OCI-M2 (cell line): ENCODE data around the gene FAM53C.
A peak's percentile ranks its signal among the peaks of the same experiment; 100 is the strongest.
"Not testable (repeated sequence)": the region's sequence is repeated elsewhere in the genome, so short reads cannot be mapped to it uniquely, and the experiment has no call there.

Experiments used
- DNase-seq: peaks from one replicate; lab custom pipeline; 2025; ENCODE audit not compliant: unreplicated experiment; lab: John Stamatoyannopoulos, UW

Gene FAM53C

DNA sequence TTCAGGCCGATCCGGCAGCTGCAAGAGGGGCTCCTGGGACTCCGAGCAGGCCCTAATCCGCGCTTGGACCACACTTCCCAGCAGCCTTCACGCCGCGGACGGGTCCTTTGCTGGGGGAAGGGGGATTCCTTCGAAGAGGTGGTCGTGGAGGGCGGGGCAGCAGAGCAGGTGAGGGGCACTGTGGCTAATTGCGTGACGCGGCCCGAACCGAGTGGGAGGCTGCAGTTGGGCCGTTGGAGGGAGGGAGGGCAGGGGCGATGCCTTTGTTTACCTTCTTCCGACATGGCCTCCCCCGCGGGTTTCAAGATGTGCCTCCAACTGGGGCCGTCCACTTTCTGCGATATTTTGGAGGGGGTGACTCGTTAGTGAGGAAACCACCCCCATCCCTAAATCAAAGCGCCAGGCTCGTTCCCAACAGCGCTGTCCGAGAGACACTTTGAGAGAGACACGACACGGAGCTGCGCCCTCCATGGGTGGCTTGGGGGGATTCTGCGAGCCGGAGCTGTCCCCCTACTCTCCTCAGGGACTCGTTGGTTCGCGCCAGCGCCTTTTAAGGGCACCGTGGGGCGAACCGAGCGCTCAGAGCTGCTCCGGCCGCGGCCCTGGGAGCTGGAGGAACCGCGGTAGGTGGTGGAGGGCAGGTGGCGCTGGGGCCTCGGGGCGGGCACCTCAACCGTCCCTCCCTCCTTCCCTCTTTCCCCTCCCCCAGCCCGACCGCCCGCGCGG lies at the start of gene FAM53C:
TSS of gene FAM53C (plus strand) at position 582 of the 726 bp plus-strand sequence. CDS start 3,070 bp downstream, outside the sequence.
- peak; percentile 93 for DNase-seq

DNA sequence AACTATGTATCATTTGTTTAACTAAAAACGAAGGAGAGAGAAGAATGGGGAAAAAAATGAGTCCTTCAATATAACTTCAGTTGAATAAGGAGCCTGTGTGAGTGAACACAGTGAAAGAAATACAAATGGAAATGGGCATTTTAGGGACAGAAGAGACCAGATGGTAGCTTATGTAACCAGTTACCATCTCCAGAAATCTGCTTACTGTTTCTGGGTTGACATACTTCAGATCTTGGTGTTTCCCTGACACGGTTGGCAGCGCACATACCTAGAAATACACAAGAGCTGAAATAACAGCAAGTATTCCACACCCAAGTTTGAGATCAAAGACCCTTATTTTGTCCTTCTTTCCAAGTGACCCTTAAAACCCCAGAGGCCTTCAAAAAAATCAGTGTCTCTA lies 48.8 kb upstream of the FAM53C start:
- DNase-seq = no peak

DNA sequence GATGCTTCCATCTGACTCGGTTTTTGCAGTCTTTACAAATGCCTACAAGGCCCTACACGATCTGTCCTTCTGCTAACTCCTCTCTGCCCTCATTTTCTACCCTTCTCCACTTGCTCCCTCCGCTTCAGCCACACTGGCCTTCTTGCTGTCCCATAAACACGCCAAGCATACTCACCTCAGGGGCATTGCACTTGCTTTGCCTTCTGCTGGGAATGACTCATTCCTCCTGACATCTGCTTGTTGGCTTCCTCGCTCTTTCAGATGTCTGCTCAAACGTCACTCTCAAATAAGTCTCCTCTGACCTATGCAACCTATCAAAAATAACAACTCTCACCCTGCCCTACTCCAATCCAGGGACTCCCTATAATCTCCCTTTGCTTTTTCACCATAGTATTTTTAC lies 34.7 kb upstream of the FAM53C start:
- DNase-seq = no peak

DNA sequence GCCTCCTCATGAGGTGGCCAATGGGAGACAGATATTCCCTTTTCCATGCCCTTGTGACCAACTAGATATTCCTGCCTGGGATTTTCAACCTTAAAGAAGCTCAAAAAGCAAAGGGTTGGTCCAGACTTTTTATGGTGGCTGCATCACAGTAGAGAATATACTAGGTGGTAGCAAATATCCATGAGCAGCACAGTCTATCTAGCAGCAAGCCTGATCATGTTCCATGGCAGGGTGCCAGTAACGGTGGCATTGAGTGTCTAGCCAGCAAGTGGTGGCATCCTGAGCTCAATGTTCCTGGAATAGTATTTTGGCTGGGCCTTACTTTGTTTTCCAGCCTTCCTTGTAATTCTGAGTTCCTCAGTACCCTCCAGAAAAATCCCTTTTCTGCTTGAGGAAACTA lies 32.3 kb upstream of the FAM53C start:
- DNase-seq = no peak

DNA sequence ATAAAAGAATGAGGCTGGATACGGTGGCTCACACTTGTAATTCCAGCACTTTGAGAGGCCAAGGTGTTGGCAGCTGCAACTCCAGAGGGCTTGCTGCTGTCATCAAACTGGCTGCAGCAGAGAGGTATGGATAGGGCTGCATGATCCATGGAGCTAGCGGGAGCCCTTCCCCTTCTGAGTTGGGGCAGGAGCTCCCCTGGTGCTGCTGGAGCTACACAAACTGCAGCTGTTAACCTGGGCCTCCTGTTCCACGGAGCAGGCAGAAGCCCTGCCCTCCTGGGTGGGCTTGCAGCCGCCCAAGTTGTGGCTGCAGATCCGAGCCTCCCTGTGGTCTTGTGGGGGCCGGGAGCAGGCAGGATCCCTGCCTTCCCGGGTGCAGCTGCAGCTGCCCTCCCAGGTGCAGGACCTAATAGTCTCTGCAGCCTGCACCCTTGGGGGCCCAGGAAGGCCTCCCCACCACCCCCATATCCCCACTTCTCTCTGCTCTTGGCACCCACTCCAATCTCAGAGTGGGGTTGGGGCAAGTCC lies 22.3 kb upstream of the FAM53C start:
- DNase-seq = no peak

DNA sequence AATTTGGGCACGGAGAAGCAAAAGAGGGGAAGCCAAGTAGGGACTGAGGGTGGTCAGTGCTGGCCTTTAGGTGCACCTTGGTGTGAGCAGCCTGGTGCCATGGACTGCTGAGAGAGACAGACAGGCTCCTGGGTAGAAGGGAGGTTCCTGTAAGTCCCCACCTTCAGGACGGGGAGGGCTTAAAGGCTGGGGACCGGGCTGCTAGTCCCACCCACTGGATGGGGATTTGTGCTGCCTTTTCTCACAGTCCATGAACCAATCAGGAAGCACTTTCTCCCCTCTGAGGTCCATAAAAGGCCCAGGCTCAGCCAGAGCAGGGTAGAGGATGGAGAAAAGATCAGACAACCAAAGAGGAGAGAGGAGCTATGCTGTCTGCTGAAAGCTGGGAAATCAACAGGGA lies 21.7 kb upstream of the FAM53C start:
- no peak for DNase-seq

DNA sequence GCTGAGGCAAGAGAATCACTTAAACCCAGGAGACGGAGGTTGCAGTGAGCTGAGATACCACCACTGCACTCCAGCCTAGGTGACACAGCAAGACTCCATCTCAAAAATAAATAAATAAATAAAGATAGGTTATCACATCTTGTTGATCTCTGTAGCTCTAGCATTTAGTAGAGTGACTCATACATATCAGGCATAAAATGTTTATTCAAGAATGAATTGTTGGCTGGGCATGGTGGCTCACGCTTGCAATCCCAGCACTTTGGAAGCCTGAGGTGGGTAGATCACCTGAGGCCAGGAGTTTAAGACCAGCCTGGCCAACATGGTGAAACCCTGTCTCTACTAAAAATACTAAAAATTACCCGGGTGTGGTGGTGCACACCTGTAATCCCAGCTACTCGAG lies 19.9 kb upstream of the FAM53C start:
- DNase-seq = not testable (repeated sequence)

DNA sequence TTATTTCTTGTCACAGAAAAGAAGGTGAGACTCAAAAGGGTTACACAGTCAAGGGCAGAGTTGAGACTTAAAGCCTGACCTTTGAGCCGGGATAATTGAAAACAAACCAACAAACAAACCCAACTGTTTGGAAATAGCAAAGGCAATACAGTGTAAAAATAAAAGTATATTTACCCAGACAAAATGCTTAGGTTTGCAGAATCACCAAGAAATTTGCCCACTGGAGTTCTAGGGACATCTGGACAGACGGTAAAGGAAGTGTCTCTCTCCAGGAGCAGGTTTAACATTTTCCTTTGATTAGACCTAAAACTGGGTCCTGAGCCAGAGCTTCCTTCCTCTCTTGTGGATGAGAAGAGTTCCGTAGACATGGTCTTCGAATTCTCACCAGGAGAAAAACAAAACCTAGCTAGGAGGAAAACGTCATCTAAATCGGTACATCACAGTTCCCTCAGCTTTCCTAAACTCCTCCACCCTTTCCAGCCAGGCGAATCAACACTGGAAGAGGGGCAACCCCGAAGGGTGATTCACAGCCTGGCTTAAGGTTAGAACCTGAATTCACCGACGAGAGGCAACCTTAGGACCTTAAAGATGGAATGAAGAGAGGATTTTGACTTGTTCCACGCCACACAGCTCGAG lies 7.1 kb upstream of the FAM53C start:
- no peak for DNase-seq

DNA sequence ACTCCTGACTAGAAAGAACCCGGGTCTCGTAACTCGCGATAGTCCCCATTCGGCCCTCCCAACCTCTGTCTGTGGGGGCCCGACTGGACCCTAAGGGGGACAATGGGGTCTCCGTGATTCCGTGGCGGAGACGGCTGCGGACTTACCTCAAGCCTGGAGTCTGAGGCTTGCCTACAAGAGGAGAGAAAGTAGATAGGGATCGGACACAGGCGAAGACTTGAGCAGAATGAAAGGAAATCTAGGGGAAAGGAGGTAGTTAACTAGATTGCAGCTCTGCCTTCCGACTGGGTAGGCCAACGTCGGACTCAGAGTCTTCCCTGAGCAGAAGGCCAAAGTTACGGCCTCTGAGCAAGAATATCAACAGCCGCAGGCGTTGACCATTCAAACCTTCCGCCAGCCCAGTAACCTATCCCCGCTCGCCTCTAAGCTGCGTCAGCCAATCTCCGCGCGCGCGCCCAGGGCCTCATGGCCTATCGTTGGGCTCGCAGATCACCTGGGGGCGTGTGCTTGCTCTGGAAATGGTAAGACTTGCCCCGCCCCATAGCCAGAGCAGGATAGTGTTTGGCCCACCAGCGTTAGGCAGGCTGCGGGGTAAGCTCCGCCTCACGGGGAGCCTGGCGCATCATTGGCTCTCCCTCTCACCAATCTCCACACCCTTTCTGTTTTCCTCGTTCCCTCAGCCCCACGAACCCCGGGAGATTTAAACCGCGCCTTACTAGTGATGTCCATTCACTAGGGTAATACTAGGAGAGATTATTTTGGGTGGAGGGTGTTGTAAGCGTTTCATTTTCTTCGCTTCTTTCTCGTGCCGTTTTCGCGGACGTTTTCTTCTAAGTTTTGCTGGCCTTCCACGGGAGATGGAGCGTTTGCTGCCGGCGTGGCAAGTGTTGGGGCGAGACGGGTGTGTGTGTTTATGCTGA lies 6.4 kb upstream of the FAM53C start, which contains the start of gene CDC25C:
TSS of gene CDC25C (minus strand) at position 356 of the 920 bp plus-strand sequence. CDS start 624 bp downstream, outside the sequence.
- DNase-seq = peak; percentile 78

DNA sequence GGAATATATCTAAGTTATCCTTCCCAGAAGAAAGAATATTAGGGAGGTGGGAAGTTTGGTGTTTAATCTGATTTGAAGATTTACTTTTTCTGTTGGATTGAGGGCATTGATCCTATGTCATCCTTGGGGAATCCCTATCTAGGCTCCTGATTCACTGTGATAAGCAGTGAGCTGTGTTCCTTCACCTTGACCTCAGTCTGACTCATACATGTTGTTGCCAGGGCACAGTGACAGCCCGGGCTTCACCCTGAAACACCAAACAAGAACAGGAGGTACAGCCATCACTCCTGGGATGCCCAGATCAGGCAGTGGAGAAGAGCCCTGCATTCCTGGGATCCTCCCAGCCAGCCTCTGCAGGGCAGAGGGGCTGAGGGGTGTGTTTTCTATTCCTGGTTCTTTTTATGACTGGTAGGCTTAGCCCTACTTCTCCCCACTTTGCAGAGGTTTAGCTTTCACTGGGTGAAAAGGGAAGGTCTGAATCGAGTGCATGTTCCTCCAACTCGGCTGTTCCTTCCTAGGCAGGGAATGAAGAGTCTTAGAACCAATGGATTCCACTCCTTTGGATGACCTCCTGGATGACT lies 3.1 kb upstream of the FAM53C start:
- DNase-seq = no peak

DNA sequence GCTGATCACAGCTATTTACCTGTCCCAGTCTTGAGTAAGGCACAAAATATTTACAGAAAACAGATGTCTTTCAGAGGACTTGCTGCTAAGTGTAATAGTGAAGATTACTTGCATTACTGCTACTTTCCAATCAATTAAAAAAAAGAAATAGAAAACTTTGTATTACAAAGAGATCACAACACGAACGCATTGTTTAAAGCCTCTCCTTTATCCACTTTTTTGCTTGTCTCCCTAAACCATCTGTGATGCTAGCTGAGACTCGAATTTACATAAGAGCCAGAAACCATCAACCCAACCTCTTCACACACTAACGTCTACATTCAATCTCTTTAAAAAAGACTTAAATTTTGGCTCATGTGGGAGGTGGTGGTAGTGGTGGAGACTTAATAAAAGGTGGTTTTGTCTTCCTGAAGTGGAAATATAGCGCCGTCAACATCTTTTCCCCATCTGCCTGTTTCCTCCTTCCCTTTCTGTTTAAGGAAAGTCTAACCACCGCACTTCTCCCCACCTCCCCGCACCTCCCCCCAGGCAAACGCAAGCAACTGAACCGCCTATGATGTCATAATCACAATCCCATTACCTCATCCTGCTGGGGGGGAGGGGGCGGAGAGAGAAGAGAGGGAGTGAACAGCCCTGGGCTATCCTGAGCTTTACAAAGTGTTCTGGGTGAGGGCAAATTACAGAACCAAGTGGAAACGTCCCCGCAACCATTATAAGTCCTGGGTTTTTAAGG lies 948 bp upstream of the FAM53C start:
- DNase-seq = no peak

DNA sequence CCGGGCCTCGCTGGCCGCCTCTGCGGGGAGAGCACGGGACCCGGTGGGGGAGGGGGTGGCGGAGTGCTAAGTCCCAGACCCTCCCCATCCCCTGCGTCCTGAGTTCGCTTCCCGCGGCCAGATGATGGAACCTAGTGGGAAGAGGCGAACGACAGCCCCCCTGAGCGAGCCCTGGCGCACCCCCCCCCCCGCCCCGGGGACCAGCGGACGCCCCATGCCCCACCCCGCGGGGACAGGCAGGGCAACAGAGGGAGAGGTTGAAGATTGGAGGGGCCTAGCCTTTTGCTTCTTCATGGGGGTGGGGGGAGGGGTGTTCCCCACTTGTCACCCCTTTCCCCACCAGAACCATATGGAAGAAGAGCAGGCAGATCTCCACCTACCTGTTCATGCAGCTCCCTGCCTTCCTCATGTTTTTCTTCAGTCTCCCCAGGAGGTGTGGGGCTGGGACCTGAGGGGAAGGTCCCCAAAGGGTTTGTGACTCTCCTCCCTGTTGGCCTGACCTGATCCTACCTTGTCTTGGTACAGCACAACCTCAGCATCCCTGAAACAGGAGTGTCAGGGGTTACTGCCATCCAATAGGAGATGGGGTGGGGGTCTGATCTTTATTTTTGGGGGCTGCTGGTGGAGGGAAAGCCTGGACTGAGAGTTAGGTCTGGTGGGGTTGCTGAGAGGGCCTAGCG lies 485 bp downstream of the FAM53C start:
- DNase-seq = no peak

DNA sequence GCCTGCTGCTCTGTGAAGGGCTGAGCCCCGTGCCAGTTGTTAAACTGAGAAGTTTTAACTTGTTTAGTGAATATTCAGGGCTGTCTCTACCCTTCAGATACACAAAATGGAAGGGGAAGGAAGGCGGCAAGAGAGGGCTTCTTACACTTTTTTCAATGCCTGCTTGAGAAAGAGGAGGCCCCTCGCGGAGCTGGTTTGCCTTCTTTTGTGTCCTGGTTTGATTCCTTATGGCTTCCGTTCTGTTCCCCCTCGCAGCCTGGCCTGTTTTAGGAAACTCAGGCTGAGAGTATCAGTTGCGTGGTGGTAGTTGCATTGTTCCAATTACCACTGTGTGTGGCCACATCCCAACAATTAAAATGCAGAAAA lies 1.0 kb downstream of the FAM53C start:
- DNase-seq = no peak

DNA sequence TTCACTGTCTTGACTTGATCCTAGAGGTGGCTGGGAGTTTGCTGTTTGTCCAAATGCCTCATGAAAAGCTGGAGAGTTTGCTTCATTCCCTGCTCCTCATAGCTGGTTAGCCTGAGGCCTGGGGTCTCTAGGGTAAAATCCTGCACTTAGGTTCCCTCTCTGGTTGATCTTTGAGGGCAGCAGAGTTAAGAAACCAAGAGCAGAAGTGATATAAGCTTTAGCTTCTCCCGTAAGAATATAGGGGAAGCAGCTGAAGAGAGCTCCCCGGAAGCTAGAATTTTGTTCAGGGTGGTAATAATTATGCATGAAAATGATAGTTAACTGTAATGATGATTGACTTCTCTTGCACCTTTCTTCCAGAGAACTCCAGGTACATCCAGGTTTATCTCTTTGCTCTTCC lies 1.4 kb downstream of the FAM53C start:
- DNase-seq = no peak

DNA sequence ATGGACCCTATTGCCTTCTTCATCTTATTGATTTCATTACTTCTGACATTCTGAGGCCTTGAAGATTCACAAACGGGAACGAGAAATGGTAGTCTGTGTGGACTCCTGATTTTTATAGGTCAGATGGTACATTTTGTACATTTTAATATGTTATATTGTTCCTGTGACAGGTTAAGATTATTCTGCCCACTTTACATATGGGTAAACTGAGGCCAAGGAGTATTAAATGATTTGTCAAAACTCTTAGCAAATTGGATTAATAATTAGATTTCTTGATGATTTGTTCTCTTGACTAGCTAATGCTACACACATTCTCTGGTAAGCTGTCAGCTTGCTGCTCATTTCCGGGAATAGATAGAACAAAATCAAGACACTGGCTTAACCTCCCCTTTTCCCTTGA lies 1.9 kb downstream of the FAM53C start:
- DNase-seq = no peak

DNA sequence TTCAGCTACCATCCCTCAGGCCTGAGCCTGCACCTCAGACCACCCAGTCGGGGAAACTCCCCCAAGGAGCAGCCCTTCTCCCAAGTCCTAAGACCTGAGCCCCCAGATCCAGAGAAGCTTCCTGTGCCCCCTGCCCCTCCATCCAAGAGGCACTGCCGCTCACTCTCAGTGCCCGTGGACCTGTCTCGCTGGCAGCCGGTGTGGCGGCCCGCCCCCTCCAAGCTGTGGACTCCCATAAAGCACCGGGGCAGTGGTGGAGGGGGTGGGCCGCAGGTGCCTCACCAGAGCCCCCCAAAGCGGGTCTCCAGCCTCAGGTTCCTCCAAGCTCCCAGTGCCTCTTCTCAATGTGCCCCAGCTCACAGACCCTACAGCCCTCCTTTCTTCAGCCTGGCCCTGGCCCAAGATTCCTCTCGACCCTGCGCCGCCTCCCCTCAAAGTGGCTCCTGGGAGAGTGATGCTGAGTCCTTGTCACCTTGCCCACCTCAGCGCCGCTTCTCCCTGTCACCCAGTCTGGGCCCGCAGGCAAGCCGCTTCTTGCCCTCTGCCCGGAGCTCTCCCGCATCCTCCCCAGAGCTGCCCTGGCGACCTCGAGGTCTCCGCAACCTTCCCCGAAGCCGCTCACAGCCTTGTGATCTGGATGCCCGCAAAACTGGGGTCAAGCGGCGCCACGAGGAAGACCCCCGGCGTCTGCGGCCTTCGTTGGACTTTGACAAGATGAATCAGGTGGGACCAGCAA lies 7.0 kb downstream of the FAM53C start:
- DNase-seq = no peak

DNA sequence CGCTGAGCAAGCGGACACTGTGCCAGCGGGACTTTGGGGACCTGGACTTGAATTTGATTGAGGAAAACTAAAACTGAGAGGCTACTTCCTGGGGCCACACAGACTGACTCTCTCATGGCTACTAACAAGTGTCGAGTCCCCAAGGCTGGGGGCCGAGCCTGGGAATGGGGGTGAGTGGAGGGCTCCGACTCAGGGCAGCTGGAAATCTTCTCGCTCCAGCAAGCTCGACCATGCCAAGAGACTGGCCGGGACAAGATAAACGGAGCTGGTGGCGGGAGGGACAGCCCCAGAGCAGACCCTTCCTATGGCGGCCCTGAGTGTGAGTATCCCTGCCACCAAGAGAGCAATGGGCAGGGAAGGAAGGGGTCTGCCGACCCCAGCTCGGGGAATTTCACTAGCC lies 8.8 kb downstream of the FAM53C start:
- no peak for DNase-seq

DNA sequence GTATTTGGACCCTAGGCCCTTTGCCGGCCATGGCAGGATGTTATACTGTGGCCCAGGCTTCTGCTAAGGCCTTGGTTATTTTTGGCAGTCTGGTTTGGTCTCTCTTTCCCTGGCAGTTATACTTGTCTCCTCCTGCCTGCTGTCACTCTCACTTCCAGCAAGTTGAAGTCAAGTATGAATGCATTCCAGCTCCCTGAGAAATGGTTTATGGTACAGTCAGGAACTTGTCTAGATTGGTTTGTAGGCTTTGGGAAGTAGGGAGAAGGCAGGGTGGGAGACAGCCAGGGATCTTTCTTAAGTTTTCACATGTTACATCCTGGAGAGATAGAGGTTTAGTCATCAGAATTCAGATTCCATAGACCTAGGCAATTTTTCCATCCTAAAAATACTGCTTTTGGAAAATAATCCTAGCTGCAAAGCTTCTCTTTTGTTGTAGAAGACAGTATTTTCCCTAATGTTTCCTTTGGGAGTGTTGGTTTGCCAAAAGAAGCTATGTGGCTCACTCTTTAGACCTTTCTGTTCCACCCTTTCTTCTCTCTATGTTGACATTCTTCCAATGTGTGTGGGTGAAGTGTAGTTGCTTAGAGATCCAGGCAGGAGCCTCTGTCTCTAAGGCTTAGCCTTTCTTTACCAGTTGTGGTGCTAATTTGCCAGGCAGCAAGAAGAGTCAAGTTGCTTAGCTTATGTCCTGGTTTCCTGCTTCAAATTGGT lies 11.9 kb downstream of the FAM53C start:
- DNase-seq = no peak

DNA sequence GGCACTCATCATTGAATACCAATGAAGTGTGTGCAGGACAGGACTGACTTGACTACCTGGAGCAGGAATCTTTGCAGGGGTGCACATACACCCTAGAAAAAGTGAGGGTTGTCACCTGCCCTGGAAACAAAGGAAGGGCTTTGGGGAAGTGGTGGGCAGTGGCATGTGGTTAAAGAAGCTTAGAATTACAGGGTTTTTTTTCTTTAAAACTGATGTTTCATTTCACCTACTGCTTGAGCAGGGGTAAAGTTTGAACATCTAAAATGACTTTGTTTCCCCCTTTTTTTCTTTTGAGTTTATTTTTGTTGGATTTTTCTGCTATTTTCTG lies 12.5 kb downstream of the FAM53C start:
- DNase-seq = no peak
